ENCODE measurements around the gene MYO1F.
"Not testable (repeated sequence)": the region's sequence is repeated elsewhere in the genome, so short reads cannot be mapped to it uniquely, and the experiment has no call there.

MYO1F gene

DNA sequence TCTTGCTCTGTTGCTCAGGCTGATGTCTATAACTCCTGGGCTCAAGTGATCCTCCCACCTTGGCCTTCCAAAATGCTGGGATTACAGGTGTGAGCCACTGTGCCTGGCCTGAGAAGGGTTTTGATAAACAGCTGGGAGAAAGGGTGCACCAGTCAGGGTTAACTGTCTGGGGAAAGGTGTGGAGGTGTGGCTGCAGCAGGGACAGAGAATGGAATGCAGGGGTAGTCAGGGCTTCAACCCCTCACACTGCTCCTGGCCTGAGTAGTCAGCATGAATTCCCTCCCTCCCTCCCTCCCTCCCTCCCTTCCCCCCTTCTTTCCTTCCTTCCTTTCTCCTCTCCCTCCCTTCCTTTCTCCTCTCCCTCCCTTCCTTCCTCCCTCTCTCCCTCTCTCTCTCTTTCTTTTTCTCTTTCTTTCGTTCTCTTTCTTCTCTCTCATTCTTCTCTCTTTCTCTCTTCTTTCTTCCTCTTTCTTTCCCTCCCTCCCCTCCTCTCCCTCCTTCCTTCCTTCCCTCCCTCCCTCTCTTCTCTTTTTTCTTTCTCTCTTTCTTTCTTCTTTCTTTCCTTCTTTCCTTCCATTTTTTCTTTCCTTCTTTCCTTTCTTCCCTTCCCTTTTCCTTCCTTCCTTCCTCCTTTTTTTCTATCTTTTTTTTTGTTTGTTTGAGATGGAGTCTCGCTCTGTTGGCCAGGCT, 16.0 kb downstream of the MYO1F start:
- DNase-seq: no peak

DNA sequence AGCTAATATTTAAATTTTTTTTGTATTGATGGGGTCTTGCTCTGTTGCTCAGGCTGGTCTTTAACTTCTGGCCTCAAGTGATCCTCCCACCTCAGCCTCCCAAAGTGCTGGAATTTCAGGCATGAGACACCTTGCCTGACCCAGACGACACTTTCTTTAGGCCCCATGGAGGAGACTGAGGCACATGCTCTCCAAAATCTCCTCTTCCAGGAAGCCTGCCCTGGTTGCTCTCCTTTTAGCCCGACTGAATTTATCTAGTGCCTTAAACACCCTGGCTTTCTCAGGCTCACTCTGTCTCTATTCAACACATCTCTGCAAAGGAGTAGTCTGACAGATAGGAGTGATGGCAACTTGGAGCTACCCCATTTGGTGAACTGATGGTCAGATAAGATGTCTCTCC, 18.9 kb downstream of the MYO1F start:
- DNase-seq: no peak

DNA sequence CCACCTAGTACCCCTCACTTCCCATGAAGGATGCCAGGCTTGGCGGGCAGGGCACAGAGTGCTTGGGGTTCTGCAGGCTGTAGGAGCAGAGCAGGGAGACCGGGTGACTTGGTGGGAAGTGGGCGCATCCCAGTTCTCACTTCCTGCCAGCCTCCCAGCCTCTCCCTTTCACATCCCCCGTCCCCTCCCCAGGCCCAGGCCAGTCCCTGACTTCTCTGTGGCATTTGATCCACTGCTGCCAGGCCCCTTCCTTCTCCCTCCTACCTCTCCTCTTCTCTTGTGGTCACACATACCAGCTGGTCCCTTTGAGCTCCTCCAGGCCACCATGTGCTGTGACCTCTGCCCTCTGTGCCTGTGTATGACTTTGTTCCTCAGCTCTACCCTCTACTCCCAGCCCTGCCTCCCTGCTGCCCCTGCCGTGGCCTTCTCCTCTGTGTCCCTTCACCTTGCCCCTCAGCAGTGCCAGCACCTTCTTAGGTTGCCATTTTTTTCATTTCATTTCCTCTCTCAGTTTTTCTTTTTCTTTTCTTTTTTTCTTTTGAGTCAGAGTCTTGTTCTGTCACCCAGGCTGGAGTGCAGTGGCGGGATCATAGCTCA, 19.5 kb downstream of the MYO1F start:
- no peak for DNase-seq

DNA sequence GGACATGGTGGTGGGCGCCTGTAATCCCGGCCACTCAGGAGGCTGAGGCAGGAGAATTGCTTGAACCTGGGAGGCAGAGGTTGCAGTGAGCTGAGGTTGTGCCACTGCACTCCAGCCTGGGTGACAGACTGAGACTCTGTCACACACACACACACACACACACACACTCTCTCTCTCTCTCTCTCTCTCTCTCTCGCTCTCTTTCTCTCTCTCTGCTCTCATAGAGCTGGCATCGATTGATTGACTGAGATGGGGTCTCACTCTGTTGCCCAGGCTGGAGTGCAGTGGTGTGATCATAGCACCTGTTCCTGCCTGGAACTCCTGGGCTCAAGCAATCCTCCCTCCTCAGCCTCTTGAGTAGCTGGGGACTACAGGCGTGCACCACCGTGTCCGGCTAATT, 23.5 kb downstream of the MYO1F start:
- DNase-seq: not testable (repeated sequence)

DNA sequence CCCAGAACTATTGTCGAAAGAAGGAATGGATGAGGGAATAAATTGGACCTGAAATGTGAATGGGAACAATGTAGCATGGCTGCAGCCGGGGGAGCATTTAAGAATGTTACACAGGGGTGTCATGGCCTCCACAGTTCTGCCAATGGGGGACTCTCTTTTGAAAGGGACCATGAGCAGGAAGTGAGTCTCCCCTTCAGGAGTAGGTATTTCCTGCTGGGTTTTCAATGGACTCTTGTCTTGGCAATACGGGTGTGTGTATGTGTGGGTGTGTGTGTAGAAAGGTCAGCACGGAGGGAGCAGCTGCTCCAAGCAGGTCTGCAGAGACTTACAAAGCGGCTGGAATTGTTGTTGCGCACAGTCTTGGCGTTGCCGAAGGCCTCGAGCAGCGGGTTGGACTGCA, 24.4 kb downstream of the MYO1F start:
- no peak for DNase-seq

DNA sequence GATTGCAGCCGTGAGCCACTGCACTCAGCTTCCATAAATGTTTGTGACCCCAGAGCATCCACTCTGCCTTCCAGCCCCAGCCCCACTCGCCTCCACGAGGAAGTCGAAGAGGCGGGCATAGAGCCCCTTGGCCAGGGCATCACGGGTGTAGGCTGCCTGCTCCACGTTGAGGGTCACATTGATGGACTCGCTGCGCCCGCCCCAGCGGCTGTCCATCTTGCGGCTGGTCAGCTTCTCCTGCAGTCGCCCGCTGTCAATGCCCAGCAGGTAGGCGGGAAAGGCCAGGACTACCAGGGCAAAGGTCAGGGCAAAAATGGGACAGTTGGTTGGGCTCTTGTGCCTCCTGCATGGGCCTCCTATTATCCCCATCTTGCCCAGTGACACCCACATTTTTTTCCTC, 27.2 kb downstream of the MYO1F start:
- DNase-seq: no peak

DNA sequence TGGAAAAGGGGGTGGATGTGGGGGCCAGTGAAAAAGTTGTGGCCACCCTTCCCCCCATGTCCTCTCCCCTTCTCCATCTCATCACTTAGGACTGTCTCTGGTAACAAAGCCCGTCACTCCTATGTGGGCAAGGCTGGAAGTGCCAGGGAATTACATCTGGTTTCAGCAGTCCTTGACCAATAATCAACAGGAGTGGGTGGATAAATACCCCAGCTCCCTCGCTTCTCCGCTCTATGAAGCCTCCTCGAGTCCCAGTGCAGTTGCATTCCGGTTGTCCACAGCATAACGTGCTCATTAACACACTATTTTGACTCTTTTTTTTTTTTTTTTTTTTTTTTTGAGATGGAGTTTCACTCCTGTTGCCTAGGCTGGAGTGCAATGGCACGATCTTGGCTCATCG, 31.5 kb downstream of the MYO1F start:
- no peak for DNase-seq

DNA sequence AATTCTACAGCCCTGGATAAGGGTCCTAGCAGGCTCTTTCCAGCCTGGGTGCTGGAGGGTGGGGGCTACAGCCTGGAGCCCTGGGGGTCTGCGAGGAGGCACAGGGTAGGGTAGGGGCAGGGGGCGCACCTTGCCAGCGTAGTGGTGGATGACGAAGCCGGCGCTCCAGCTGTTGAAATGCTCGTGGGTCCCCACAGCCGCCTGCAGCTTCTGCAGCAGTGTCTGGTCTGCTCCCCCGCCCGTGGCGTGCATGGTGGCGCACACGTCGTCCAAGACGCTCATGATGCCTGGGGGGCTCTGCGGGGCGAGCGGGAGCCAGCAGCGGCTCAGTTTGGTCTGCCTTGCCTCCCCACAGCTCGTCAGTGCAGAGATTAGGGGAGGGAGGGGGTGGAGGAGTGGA, 33.1 kb downstream of the MYO1F start:
- DNase-seq: no peak

DNA sequence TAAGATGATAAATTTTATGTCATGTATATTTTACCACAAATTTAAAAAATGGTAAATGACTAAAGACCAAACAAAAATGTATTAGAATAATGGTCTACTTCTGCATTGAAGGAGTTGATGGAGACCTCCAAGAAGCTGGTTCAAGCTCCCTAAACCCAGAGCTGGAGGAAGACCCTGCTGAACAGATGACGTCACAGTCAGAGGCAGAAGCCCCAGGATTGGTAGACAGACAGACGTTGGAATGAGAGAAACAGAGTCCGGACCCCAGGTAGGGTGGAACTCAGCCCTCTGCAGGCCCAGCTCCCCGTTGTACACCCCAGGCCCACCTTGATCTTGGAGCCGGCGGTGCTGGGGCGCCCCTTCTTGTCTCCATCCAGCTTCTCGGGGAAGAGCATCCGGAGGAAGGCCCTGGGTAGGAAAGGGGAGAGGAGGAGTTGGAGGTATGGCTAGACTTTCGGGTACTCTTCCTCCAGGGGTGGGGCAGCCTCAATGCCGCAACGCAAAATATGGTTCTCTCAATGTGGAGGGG, 37.6 kb downstream of the MYO1F start:
- DNase-seq: no peak

DNA sequence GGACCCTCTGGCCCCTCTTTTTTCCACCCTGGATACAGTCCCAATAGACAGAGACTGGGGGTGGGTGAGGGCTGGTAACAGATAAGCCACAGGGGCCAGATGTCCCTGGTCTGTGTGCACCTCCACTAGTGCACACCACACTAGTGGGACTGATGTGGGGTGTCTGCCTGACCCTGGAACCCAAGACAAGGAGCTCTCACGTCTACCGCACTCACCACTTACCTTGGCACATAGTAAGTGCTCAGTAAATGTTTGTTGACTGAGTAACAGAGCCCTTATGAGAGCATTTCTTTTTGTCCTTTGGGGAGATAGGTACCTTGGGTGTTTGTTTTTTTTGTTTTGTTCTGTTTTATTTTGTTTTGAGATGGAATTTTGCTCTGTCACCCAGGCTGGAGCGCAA, 40.1 kb downstream of the MYO1F start:
- DNase-seq: no peak

DNA sequence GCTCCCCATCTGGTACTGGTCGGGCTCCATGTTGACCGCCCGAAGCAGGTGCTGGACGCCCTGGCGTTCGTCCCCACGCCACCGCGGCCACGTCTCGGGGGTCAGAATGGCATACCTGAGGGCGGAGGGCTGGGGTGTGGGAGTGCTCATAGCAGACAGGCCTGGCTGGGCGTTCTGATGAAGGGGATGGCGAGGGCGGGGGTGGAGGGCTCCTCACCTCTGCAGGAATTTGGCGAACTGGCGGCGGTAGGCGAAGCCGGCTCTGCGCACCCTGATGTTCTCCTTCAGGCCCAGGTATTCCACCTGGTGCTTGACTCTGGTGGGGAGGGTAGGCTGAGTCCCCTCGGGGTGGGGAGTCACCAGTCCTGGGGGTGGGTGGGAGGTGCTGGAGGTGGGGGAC, 41.0 kb downstream of the MYO1F start:
- no peak for DNase-seq

DNA sequence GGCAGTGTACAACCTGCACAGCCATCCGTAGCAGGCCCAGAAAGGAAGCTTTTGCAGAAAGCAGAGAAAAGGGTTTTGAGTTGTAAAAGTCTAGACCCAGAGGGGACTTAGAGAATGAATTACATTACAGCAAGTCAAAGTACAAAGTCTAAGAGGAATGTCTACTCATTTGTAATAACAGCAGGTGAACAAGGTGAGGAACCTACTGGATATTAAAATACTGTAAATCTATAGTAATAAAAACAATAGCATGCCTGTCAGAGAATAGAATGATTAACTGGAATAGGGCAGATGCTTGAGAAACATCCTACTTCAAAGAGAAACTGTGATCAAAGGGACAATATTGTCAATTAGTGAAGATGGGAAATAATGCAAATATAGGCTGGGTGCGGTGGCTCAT, 45.0 kb downstream of the MYO1F start:
- no peak for DNase-seq

DNA sequence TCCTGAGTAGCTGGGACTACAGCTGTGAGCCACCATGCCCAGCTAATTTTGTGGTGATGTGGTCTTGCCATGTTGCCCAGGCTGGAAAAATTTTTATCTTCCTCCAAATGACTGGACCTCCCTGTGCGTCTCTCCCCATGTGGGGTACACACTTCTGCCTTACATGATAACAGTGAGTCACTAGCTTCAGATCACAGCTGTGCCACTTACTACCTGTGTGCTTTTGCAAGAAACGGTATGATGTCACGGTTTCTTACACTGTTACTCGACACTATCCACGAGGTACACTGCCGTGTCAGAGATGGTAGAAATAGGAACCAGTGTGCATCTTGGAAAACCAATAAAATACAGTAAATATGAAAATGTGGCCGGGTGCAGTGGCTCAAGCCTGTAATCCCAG, 45.8 kb downstream of the MYO1F start:
- DNase-seq: no peak

DNA sequence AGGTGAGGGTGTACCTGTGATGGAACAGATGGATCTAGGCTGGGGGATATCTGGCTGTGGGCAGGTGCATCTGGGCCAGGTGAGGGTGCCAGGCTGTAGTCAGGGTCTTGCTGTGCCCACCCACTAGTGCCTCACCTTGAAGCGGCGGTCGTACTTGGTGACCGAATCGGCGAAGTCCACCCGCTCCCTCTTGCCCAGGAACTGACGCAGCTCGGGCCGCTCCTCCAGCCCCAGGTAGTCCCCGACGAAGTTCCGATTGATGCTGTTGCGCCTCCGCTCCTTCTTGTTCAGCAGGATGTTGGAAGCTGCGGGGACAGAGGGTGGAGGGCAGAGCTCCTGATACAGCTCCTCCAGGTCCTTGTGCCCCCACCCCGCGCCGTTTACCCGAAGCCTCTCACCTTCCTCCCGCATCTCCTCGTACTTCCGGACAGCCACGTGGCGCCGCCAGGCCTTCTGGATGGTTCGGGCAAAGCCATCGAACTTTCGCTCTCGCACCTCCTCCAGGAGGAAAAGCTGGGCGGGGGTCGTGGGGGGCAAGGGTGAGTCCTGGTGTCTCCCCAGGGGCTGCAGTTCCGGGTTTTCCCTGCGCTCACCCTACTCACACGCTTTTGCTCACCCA, 47.1 kb downstream of the MYO1F start:
- DNase-seq: no peak

DNA sequence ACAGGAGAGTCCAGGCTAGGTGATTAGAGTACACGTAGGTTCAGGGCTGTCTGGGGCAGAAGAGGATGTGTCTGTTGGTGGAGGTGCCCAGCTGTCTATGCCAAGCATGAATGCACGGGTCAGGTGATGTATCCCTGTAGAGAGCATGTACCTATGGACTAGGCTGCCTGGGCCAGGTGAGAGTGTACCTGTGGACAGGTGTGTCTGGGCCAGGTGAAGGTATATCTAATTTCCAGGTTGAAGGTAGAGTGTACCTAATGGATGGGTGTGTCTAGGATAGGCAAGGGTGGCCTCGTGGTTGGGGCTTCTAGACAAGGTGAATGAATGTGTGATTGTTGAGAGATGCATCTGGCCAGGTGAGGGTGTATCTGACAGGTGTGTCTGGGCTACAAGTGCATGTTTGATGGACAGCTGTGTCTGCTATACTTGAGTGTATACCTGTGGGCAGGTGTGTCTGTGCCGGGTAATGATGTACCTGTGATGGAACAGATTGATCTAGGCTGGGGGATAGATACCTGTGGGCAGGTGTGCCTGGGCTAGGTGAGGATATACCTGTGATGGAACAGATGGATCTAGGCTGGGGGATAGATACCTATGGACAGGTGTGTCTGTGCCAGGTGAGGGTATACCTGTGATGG, 47.8 kb downstream of the MYO1F start:
- no peak for DNase-seq

DNA sequence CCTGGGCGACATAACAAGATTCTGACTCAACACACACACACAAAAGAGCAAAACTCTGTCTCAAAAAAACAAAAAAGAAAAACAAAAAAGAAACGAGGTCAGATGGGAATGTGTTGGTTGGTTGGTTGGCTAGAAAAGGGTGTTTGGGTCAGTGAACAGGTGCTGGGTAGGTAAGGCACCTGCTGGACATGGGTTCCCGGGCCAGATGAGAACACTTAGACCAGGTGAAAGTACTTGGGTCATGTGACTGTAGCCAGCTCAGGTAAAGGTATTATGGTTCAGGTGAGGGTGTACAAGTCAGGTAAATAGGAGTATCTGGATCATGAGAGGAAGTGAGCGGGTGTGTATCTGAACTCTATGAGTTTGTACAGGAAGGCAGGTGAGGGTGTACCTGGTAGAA, 48.7 kb downstream of the MYO1F start:
- no peak for DNase-seq

DNA sequence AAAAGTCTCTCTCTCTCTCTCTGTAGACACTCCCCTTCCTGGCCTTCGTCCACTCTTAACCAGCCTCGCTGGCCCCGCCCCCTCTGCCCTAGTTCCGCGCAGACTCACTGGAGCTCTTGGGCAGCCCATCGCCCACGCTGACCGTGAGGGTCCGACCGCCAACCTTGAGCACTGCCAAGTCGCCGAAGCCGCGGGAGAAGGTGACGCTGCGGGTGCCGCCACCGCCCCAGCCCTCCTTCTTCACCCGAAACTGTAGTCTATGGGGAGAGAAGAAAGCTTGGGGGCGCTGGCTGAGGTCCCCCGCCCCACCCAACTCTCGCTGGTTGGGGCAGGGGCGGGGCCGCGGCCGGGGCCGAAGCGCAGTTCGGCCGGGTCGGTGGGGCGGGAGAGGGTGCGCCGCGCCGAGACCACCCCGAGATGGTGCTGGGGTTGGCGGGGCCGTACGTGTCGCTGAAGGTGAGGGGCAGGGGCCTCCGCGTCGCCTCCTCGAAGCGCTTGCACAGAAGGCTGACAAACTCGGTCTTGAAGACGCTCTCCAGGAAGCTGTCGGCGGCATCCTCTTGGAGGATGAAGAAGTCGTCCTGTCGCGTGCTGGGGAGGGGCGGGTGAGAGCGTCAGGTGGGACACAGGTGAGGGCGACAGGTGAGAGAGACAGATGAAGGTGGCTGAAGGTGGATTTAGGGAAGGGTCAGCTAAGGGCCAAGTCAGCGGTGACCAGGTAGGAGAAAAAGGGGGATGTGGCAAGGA, 50.7 kb downstream of the MYO1F start:
- DNase-seq: peak in 1 of 2 donors; percentile 27

DNA sequence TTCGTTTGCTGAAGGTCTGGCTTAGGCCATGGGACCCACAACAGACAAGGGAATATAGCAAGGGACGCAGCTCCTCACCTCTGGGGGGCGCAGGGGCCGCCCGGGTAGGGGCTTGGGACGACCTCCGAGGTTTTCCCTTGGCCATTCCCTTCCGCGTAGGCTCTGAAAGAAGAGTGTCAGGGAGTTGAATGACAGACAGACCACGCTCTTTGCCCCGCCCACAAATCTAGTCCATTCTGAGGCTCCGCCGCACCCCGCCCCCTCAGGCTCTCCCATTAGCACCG, 51.9 kb downstream of the MYO1F start:
- no peak for DNase-seq

DNA sequence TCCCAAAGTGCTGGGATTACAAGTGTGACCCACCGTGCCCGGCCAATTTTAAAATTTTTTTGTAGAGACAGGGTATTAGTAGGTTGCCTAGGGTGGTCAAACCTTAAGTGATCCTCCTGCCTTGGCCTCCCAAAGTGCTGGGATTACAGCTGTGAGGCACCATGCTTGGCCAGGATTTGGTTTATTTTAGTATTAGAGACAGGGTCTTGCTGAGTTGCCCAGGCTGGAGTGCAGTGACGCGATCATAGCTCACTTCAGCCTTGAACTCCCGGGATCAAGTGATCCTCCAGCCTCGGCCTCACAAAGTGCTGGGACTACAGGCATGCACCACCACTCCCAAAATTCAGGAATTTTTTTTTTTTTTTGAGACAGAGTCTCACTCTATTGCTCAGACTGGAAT, 57.9 kb downstream of the MYO1F start:
- no peak for DNase-seq

DNA sequence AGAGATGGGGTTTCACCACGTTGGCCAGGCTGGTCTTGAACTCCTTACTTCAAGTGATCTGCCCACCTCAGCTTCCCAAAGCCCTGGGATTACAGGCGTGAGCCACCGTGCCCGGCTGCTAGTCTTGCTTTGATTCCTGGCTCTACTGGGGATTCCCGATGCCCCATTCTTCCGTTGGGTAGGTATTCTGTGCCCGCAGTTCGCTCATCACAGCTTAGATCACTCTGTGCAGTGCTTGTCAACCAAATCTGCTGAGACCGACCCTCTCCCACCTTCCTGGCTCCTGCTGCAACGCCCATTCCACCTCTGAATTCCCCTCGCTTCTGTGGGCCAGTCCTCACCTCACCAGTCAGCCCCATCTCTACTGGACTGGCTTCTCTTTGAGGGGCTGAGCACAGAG, 58.7 kb downstream of the MYO1F start:
- DNase-seq: no peak

DNA sequence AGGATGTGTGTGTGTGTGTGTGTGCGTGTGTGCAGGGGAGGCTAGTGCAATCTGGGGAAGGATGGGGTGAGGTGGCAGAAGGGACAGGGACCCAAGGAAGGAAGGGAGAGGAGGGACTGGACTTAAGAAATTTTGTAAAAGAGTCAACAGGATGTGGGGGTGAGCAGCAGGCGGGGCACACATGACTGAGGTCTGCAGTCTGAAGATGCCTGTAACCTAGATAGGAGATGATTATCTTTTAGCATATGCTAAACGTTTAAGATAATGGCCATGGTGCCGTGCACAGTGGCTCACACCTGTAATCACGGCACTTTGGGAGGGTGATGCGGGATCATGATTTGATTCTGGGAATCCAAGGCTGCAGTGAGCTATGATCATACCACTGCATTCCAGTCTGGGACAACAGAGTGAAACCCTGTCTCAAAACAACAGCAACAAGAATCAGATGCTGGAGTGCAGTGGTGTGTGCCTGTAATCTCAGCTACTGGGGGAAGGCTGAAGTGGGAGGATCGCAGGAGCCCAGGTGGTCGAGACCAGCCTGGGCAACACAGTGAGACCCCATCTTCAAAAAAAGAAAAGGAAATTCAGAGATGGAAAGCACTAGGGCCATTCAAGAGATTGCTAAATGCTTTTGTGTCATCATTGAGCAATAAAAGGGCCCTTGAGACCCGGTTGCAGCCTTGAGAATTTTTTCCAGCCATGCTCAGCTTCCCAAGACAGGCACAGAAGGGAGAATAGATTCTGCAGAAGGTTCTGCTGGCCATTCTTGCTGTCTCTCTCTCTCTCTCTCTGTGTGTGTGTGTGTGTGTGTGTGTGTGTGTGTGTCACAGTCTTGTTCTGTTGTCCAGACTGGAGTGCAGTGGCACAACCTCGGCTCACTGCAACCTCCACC, 59.4 kb downstream of the MYO1F start:
- DNase-seq: peak; percentile 66 to 67

DNA sequence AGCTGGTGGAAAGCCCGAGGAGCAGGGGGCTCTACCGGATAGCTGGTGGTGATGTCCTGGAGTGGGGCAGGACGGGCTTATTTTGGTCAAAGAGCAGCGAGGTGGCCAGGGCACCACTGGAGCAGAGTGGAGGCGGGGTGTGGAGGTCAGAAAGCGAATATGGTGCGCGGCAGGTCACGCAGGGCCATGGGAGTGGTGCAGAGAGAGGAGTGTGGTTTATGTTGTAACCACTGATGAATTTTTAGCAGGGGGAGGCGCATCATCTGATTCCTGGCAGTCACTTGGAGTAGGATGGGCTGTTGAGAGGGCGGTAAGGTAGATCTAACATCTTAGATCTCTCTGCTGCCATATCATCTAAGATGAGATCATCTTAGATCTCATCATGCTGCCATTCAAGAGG, 61.9 kb downstream of the MYO1F start:
- DNase-seq: peak; percentile 65 to 67
